ENCODE measurements around the gene ZHX3.

ZHX3 gene

DNA sequence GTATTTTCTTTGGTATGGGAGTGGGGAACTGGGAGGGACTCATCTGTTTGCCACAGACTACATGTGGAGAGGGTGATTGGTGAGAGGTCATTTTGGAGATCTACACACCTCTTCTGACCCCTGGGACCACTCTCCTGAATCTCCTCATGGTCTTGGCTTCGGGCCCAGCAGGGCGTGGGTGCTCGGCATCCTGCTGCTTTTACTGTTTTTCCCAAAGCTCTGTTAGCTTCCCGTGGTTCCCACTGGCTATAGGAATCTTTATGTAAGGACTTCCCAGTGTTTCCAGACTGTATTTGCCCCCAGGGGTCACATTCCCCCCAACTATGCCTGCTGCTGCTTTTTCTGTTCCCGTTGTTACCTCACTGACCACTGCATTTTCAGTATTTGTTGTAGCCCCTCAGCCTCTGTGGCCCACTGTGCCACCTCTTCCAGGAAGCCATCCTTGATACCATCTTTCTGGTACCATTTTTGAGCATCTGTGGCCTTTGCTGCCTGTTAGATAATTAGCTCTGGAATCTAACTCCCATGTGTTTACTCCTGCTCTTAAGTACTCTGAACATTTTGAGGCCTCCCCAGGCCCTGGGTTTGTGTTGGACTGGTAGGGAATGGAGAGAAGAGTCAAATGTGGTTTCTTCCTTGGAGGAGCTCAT is 165.3 kb downstream of the ZHX3 start:
- H3K27ac ChIP-seq (replicated peaks): no peak overlapping the region
- no peak for DNase-seq (ENCODE audit: low read depth in 1 of 2, low spot score in 1 of 2)
- no peaks in the 10 kb centered on the region for H3K27me3 ChIP-seq (ENCODE audit: insufficient read depth, poor library complexity, severe bottlenecking)
- no peak overlapping the region for H3K4me3 ChIP-seq (replicated peaks; ENCODE audit: insufficient read depth, low read length)
- TF ChIP-seq SPI1 (IDR thresholded peaks at IDR 0.05; ENCODE audit: borderline replicate concordance, low read depth): no peak
- TF ChIP-seq, protein P1, sequence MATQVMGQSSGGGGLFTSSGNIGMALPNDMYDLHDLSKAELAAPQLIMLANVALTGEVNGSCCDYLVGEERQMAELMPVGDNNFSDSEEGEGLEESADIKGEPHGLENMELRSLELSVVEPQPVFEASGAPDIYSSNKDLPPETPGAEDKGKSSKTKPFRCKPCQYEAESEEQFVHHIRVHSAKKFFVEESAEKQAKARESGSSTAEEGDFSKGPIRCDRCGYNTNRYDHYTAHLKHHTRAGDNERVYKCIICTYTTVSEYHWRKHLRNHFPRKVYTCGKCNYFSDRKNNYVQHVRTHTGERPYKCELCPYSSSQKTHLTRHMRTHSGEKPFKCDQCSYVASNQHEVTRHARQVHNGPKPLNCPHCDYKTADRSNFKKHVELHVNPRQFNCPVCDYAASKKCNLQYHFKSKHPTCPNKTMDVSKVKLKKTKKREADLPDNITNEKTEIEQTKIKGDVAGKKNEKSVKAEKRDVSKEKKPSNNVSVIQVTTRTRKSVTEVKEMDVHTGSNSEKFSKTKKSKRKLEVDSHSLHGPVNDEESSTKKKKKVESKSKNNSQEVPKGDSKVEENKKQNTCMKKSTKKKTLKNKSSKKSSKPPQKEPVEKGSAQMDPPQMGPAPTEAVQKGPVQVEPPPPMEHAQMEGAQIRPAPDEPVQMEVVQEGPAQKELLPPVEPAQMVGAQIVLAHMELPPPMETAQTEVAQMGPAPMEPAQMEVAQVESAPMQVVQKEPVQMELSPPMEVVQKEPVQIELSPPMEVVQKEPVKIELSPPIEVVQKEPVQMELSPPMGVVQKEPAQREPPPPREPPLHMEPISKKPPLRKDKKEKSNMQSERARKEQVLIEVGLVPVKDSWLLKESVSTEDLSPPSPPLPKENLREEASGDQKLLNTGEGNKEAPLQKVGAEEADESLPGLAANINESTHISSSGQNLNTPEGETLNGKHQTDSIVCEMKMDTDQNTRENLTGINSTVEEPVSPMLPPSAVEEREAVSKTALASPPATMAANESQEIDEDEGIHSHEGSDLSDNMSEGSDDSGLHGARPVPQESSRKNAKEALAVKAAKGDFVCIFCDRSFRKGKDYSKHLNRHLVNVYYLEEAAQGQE (IDR thresholded peaks at IDR 0.05; ENCODE audit: insufficient replicate concordance, low read depth): peak; percentile 9

DNA sequence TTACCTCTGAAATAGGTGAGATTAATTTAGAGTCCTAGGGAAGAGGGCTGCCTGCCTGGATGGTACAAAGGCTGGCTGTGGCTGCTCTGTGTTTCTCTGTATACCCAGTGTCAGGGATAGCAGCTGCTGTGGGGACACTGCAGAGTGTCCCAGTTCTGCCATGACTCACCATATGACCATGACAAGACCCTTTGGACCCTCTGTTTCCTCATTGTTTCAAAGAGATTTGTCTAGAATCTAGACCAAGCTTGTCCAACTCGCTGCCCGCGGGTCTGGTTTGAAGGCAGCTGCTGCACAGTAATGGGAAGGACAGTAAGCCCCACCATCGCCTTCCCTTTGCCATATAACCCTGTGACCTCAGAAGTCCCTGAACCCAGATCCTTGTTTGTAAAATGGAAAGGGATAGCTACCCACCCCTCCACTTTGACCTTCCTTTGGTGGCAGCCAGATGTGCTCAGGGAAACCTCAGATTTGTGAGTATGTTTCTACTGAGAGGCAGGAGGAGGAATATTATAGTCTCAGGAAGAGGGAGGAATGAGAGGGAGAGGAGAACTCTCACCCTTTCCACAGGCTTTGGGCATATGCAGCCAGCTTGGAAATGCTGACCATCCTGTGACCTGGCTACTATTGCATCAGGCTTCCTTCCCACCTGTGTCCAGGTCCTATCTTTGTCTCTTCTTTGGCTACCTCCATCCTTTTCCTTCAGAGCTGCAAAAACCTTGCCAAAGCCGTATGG is 166.2 kb downstream of the ZHX3 start:
- Histone ChIP-seq H3K4me3 (replicated peaks; ENCODE audit: insufficient read depth, low read length) (no peak overlapping the region), H3K27me3 (ENCODE audit: insufficient read depth, poor library complexity, severe bottlenecking) (no peaks in the 10 kb centered on the region), H3K27ac (replicated peaks) (no peak overlapping the region)
- TF ChIP-seq GABPA (IDR thresholded peaks at IDR 0.05; ENCODE audit: low read depth) (no peak), POLR2AphosphoS5 (IDR thresholded peaks at IDR 0.05; ENCODE audit: low read depth) (no peak), SPI1 (IDR thresholded peaks at IDR 0.05; ENCODE audit: borderline replicate concordance, low read depth) (no peak)
- TF ChIP-seq, protein P1 (IDR thresholded peaks at IDR 0.05; ENCODE audit: insufficient replicate concordance, low read depth): no peak
- TF ChIP-seq, protein P2, sequence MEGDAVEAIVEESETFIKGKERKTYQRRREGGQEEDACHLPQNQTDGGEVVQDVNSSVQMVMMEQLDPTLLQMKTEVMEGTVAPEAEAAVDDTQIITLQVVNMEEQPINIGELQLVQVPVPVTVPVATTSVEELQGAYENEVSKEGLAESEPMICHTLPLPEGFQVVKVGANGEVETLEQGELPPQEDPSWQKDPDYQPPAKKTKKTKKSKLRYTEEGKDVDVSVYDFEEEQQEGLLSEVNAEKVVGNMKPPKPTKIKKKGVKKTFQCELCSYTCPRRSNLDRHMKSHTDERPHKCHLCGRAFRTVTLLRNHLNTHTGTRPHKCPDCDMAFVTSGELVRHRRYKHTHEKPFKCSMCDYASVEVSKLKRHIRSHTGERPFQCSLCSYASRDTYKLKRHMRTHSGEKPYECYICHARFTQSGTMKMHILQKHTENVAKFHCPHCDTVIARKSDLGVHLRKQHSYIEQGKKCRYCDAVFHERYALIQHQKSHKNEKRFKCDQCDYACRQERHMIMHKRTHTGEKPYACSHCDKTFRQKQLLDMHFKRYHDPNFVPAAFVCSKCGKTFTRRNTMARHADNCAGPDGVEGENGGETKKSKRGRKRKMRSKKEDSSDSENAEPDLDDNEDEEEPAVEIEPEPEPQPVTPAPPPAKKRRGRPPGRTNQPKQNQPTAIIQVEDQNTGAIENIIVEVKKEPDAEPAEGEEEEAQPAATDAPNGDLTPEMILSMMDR (IDR thresholded peaks at IDR 0.05; ENCODE audit: insufficient read depth, low read length): no peak
- DNase-seq (ENCODE audit: low read depth in 1 of 2, low spot score in 1 of 2): no peak

DNA sequence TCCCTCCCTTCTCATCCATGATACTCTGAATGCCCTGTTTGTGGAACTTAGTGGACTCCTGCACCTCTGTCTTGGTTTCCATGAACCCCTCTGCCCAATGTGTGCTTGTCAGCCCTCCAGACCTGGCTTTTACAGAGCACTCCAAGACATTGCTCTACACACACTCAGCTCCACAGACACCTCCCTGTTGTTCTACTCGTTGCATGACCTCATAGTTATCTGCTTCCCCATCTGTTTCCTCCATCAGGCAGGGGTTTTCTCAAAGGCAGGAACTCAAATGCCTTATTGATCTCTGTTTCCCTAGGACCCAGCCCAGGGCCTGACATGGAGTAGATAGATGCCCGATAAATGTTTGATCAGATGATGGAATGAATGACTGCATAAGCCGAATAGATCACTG is 166.9 kb downstream of the ZHX3 start:
- Histone ChIP-seq H3K4me3 (replicated peaks; ENCODE audit: insufficient read depth, low read length) (no peak overlapping the region), H3K27ac (replicated peaks) (no peak overlapping the region), H3K27me3 (ENCODE audit: insufficient read depth, poor library complexity, severe bottlenecking) (no peaks in the 10 kb centered on the region)
- TF ChIP-seq POLR2AphosphoS5 (IDR thresholded peaks at IDR 0.05; ENCODE audit: low read depth) (no peak), SPI1 (IDR thresholded peaks at IDR 0.05; ENCODE audit: borderline replicate concordance, low read depth) (no peak), GABPA (IDR thresholded peaks at IDR 0.05; ENCODE audit: low read depth) (no peak)
- TF ChIP-seq, protein P1 (IDR thresholded peaks at IDR 0.05; ENCODE audit: insufficient replicate concordance, low read depth): no peak
- TF ChIP-seq, protein P2 (IDR thresholded peaks at IDR 0.05; ENCODE audit: insufficient read depth, low read length): no peak
- no peak for DNase-seq (ENCODE audit: low read depth in 1 of 2, low spot score in 1 of 2)
